ENCODE data around the gene INPP5D.

- TF ChIP-seq, protein P1, sequence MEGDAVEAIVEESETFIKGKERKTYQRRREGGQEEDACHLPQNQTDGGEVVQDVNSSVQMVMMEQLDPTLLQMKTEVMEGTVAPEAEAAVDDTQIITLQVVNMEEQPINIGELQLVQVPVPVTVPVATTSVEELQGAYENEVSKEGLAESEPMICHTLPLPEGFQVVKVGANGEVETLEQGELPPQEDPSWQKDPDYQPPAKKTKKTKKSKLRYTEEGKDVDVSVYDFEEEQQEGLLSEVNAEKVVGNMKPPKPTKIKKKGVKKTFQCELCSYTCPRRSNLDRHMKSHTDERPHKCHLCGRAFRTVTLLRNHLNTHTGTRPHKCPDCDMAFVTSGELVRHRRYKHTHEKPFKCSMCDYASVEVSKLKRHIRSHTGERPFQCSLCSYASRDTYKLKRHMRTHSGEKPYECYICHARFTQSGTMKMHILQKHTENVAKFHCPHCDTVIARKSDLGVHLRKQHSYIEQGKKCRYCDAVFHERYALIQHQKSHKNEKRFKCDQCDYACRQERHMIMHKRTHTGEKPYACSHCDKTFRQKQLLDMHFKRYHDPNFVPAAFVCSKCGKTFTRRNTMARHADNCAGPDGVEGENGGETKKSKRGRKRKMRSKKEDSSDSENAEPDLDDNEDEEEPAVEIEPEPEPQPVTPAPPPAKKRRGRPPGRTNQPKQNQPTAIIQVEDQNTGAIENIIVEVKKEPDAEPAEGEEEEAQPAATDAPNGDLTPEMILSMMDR (conservative IDR thresholded peaks at IDR 0.05; ENCODE audit: low read length): no peak
- TF ChIP-seq EZH2phosphoT487 (IDR thresholded peaks at IDR 0.05; ENCODE audit: borderline replicate concordance, low read depth, low read length): no peak
Measured at GRCh38 chr2:233142355-233142897, 82.3 kb downstream of the INPP5D start.

All from OCI-LY7 (cell line).